GM21515 (cell line): ENCODE results near the gene PROC.
A peak's percentile ranks its signal among the peaks of the same experiment; 100 is the strongest.

ENCODE experiments used
- ATAC-seq: cut with Tn5 transposase; IDR thresholded peaks from one replicate; pipeline ENCODE4 v1.9.1; 2021; ENCODE audit not compliant: unreplicated experiment

The PROC gene

DNA sequence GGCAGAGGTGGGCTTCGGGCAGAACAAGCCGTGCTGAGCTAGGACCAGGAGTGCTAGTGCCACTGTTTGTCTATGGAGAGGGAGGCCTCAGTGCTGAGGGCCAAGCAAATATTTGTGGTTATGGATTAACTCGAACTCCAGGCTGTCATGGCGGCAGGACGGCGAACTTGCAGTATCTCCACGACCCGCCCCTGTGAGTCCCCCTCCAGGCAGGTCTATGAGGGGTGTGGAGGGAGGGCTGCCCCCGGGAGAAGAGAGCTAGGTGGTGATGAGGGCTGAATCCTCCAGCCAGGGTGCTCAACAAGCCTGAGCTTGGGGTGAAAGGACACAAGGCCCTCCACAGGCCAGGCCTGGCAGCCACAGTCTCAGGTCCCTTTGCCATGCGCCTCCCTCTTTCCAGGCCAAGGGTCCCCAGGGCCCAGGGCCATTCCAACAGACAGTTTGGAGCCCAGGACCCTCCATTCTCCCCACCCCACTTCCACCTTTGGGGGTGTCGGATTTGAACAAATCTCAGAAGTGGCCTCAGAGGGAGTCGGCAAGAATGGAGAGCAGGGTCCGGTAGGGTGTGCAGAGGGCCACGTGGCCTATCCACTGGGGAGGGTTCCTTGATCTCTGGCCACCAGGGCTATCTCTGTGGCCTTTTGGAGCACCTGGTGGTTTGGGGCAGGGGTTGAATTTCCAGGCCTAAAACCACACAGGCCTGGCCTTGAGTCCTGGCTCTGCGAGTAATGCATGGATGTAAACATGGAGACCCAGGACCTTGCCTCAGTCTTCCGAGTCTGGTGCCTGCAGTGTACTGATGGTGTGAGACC is at the start of gene PROC:
Gene PROC (plus strand): TSS at position 128 of the 812 bp plus-strand sequence. CDS start 1,516 bp downstream, outside the sequence.
- no peak for ATAC-seq

GRCh38 chr2:127370010-127370409 is 48.2 kb upstream of the PROC start:
- ATAC-seq: no peak

- no peak for ATAC-seq
Measured at GRCh38 chr2:127371037-127371436, 47.2 kb upstream of the PROC start.

DNA sequence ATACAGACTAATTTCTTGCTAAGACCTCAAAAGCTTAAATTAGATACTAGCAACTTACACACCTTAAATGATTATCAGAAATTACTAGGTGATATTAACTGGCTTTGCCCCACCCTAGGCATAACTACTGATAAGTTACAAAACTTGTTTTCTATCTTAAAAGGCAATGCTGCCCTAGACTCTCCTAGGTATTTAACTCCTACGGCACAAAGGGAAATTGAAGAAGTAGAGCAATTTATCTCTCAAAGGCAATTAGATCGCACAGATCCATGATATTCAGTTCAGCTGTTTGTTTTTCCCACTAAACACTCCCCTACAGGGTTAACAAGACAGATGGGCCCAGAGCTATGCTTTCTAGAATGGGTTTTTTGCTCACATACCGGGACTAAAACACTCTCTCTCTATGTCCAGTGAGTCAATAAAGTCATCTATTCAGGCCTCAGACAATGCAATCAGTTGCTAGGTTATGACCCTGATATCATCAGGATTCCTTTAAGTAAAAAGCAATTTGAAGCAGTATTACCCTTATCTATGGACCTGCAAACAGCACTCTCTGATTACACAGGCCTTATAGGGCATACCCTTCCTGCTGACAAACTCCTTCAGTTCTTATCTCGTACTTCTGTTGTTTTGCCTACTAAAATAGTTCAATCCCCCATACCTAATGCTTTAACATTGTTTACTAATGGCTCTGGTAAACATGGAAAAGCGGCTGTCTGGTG is 44.7 kb upstream of the PROC start:
- ATAC-seq: no peak

DNA sequence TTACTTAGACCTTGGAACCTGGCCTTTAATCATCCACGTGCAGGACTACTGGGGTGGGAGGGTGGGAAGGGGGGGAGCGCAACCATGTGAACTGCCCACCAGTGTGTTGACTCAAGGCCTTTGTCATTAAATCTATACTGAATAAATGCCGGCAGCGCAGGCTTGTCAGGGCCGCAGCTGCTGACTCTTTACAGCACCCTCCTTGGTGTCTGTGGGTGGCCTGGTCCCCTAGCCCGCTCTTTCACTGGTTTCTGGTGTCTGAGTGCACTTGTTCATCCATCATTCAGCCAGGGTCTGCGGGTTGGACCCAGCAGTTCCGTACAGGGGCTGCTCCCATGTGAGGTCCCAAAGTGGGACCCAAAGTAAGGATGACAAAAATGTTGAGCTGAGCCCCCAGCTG is 42.0 kb upstream of the PROC start:
- ATAC-seq: no peak

GRCh38 chr2:127377262-127377661 is 41.0 kb upstream of the PROC start:
- ATAC-seq: no peak

GRCh38 chr2:127378720-127379119 is 39.5 kb upstream of the PROC start:
- no peak for ATAC-seq

- no peak for ATAC-seq
Measured at GRCh38 chr2:127379712-127380355, 38.4 kb upstream of the PROC start.

- no peak for ATAC-seq
Measured at GRCh38 chr2:127381762-127382161, 36.5 kb upstream of the PROC start.

DNA sequence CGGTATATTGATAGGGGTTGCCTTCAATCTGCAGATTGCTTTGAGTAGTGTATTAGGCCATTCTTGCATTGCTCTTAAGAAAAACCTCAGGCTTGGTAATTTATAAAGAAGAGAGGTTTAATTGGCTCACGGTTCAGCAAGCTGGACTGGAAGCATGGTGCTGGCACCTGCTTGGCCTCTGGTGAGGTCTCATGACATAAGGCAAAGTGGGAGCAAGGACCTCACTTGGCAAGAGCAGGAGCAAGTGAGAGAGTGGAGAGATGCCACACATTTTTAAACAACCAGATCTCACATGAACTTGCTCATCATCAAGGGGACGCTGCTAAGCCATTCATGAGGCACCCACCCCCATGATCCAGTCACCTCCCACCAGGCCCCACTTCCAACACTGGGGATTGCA is 35.4 kb upstream of the PROC start:
- ATAC-seq: no peak

DNA sequence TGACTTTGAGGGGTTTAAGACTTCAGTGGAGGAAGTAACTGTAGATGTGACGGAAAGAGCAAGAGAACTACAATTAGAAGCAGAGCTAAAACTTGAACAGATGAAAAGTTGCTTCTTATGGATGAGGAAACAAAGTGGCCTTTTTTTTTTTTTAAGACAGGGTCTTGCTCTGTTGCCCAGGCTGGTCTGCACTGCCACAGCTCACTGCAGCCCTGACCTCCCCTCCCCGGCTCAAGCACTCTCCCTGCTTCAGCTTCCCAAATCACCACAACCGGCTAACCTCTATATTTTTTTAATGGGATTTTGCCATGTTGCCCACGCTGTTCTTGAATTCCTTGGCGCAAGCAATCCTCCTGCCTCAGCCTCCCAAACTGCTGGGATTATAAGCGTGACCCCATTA is 33.7 kb upstream of the PROC start:
- ATAC-seq: no peak

- no peak for ATAC-seq
Measured at GRCh38 chr2:127386246-127386645, 32.0 kb upstream of the PROC start.

DNA sequence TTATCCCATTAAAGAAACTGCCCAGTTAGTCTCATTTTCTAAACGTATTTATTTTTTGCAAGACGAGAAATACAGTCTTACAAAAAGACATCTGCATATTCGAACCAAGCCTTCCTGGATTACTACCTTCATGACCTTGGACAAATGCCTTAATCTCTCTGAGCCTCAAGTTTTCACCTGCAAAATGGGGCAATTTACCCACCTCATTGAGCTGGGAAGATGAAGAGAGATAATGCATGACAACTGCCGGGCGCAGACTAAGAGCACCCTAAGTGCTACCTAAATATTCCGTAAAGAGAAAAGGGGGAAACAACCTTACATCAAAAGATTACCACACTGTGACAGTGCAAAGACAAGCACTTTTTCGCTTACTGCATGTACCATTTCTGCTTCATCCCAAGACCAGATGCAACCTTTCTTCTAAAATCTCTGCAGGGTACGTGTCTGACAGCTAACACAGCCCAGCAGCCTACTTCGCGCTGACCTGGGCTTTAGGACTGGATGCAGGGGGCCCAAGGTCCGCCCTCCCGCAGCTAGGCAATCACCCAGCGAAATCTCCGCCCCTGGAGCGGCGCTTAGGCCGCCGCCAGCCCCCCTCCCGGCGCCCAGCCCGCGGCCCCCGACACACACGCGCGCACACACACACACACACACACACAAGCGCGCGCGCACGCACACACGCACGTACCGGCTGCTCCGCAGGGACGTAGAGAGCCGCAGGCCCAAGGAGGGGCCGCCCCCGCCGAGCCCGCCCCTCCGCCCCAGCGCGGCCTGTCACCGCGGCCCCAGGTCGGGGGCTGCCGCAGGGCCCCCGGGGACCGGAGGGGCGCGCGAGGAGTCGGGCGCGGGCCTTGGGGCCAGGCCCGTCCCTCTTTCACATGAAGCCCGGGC is 31.2 kb upstream of the PROC start:
- peak; percentile 58 for ATAC-seq

DNA sequence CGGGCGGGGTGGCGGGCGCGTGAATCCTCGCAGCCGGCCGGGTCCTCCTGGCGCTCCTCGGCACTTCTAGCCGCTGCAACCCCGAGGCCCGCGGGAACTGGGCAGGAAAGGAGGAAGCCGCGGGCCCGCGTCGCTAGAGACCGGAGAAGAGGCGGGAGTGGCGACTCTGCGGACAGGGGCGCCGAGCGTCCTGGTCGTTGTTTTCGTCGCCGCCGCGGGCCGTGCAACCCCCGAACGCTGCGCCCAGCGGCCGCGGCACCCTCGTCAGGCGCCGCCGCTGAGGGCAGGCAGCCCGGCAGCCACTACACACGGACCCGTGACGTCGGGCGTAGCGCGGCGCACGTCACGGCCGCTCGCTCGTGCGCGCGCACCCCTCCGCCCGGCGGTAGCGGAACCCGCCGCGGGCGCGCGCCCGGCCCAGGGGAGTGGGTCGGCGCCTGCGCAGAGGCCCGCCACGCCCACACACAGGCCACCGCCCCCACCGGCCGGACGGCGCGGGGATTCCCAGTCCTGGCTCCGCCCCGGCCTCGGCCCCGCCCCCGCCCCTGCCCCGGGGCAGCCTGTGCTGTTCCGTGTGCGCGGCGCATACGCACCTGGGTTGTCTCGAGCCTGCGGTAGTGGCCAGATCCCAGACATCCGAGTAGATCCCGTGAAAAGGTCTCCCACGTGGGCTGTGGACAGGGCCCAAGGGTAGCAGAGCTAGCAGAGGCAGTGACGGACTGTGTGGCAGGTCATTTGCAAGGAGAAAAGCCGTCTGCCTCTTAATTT is 30.4 kb upstream of the PROC start, which contains the start of gene MAP3K2:
Gene MAP3K2 (minus strand): TSS at position 321 of the 768 bp plus-strand sequence. CDS start 44,846 bp downstream, outside the sequence.
- peak; percentile 70 for ATAC-seq

DNA sequence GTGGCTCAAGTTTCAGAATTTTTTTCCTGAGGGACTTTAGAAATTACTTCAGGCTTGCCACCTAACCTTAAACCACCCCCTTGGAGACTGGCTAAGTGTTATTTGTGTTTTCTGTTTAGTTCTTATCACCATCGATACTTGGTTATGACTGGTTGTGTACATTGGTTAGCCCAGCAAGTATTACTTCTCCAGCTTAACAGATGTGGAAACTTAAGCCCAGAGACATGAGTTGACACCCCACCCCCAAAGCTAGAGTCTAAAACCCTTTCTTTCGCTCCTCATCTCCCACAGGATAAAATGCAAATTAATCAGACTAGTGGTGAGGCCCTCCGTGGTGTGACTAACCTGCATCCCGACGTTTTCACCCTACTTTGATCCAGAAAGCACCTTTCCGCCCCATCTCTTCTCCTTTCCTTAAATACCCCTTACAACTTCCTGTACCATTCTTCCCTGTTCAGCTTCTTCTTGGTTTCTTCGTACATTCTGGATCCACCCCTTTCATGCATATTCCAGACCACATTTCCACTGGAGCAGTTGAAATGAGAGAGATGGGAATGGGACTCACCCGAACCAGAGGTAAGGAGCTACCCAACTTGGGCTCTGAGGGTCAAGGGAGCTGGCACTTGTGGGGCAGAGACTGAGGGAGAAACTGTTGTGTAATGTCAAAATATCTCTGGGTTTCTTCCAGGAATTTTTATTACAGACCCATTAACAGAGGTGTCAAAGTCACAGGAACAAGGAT is 29.6 kb upstream of the PROC start:
- no peak for ATAC-seq

- peak; percentile 21 for ATAC-seq
Measured at GRCh38 chr2:127389778-127390435, 28.3 kb upstream of the PROC start.

GRCh38 chr2:127392133-127392827 is 25.9 kb upstream of the PROC start:
- no peak for ATAC-seq
